A673 (cell line): ENCODE data around the gene PCNX3.

ENCODE experiments used
- EZH2 ChIP-seq: fragments of 200-600 bp; sonication (generic); IDR thresholded peaks from 2 replicates; pipeline ENCODE4 v1.6.1; 2017; ENCODE audit warnings: borderline replicate concordance, low read depth, mild to moderate bottlenecking, mixed read lengths, antibody characterized with exemption, low read length; ENCODE audit not compliant: poor library complexity, severe bottlenecking
- TF ChIP-seq, protein P1 (sequence below): fragments of 300-800, 200-600 bp; sonication (generic); conservative IDR thresholded peaks from 2 replicates; pipeline ENCODE4 v1.5.1; 2017; ENCODE audit warnings: low read depth, mild to moderate bottlenecking, antibody characterized with exemption, low read length, moderate library complexity, mixed read lengths

DNA sequence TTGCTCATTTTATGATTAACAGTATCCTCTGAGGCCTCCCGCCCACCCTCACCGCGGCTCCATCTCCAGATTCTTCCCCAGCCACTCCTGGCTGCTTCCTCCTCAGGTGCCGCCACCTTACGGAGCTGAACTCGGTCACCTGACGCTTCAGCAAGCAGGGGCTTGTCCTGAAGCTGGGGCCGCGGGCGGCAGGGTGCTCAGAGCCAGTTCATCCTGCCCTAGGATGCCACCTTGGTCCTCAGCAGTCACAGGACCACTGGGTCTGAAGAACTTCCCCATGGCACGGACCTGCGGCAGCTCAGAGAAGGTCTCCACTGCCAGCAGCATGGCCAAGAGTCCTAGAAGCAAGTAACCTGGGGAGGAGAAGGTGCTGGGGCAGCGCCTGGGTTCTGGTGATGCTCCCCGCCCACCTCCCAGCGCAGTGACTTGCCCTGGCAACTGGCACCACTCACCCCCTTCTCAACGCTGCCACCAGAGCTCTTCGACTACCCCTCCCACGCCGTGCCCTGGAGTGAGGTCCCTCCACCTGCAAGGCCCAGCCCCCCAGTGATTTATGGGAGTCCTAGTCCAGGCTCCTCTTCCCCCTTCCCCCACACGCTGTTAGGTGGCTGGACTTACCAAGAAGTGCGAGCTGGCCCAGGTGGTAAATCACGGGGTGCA, 22.6 kb upstream of the PCNX3 start:
- no peak for TF ChIP-seq EZH2
- TF ChIP-seq, protein P1, sequence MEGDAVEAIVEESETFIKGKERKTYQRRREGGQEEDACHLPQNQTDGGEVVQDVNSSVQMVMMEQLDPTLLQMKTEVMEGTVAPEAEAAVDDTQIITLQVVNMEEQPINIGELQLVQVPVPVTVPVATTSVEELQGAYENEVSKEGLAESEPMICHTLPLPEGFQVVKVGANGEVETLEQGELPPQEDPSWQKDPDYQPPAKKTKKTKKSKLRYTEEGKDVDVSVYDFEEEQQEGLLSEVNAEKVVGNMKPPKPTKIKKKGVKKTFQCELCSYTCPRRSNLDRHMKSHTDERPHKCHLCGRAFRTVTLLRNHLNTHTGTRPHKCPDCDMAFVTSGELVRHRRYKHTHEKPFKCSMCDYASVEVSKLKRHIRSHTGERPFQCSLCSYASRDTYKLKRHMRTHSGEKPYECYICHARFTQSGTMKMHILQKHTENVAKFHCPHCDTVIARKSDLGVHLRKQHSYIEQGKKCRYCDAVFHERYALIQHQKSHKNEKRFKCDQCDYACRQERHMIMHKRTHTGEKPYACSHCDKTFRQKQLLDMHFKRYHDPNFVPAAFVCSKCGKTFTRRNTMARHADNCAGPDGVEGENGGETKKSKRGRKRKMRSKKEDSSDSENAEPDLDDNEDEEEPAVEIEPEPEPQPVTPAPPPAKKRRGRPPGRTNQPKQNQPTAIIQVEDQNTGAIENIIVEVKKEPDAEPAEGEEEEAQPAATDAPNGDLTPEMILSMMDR, result no peak
